GM12891 (cell line): ENCODE results near the gene CCDC24.

Experiments used
- POLR2A ChIP-seq: IDR thresholded peaks from 2 replicates; pipeline ENCODE4 v1.6.1; 2011; ENCODE audit warnings: low read depth, low read length, control low read depth
- TAF1 ChIP-seq: IDR thresholded peaks from 2 replicates; pipeline ENCODE4 v1.6.1; 2011; ENCODE audit warnings: low read depth, low read length, control low read depth

- TF ChIP-seq TAF1 (no peak), POLR2A (no peak; the same call in 1 of the 2 replicates)
Measured at GRCh38 chr1:44029911-44030604, 38.7 kb downstream of the CCDC24 start.
